GM12801 (cell line): ENCODE results near the gene CRIP1.

Experiments
- TF ChIP-seq, protein P1 (sequence below): IDR thresholded peaks from one replicate; pipeline ENCODE4 v1.5.1; 2011; ENCODE audit warnings: control low read depth; ENCODE audit not compliant: insufficient read length; ENCODE audit errors: extremely low read depth

CRIP1 gene

DNA sequence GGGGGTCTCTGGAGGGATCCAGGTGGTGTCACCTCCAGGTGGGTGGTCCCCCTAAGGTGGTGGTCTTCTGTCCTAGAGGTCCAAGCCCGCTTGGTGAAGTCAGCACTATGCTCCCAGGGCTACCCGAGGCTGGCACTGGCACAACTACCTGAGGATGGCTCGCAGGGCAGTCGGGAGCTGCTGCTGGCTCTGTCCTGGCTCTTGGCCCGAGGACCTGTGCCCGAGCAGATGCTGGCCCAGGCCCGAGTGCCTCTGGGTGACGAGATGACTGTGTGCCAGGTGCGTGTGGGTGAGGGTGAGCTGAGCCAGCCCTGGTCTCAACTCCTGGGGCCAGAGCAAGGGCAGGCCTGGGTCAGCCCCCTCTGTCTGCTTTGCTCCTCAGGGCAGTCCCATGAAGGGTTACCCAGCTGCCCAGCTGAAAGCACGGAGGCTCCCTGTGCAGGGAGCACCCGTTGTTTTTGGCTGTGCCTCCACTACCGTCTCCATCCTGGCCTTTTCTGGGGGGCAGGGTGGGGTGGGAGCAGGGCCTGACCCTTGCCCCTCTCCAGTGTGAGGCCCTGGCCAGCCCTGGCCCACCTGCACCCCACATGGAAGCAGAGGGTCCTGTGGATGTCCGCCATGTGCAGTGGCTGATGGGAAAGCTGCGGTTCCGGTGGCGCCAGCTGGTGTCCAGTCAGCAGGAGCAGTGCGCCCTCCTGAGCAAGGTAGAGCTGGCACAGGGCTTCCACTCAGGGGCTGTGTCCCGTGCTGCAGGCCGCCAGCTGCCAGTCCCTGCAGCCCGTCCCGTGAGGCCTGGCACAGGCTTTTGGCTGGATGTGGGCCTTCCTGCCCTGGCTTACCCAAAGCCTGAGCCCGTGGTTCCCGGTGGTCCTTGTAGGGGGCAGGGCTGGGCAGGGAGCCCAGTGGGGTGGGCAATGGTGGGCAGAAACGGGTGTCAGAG is 5.6 kb downstream of the CRIP1 start:
- TF ChIP-seq, protein P1, sequence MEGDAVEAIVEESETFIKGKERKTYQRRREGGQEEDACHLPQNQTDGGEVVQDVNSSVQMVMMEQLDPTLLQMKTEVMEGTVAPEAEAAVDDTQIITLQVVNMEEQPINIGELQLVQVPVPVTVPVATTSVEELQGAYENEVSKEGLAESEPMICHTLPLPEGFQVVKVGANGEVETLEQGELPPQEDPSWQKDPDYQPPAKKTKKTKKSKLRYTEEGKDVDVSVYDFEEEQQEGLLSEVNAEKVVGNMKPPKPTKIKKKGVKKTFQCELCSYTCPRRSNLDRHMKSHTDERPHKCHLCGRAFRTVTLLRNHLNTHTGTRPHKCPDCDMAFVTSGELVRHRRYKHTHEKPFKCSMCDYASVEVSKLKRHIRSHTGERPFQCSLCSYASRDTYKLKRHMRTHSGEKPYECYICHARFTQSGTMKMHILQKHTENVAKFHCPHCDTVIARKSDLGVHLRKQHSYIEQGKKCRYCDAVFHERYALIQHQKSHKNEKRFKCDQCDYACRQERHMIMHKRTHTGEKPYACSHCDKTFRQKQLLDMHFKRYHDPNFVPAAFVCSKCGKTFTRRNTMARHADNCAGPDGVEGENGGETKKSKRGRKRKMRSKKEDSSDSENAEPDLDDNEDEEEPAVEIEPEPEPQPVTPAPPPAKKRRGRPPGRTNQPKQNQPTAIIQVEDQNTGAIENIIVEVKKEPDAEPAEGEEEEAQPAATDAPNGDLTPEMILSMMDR, result no peak

DNA sequence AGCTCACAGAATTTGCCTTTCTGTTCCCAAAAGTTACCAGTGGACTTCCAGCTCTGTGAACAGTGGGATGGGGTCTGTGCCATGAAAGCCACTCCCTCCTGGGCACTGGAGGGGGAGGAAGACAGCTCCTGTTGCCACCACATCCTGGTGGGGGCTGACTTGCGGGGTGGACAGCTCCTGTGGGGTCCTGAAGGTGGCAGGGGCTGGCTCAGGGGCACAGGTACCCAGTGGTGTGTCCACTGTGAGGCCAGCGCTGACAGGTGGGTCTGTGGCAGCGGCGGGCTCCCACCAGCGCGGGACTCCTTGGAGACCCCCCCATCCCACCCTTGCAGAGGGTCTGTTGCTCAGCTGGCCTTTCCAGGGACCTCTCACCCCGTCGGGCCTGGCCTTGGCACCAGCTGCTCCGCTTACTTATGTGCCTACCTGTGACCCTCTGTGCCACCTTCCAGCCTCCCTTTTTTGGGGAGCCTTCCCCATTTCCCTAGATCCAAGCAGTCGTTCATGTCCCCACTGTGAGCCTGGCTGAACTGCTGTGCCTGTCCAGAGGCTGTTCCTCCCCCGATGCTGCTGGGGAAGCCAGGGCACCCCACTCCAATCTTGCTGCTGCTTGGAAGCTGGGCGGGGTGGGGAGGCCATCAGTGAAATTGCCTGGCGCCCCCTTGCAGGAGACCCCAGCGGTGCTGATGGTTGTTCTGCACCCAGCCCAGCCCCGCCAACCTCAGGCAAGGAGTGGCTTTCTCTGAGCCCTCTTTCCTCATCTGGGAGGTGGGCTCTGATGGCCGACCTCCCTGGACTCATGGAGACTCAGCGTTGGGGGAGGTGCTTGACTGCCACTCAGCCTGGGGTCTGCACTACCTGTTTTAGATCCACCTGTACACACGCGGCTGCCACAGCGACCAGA is 6.5 kb downstream of the CRIP1 start:
- TF ChIP-seq, protein P1, result no peak

DNA sequence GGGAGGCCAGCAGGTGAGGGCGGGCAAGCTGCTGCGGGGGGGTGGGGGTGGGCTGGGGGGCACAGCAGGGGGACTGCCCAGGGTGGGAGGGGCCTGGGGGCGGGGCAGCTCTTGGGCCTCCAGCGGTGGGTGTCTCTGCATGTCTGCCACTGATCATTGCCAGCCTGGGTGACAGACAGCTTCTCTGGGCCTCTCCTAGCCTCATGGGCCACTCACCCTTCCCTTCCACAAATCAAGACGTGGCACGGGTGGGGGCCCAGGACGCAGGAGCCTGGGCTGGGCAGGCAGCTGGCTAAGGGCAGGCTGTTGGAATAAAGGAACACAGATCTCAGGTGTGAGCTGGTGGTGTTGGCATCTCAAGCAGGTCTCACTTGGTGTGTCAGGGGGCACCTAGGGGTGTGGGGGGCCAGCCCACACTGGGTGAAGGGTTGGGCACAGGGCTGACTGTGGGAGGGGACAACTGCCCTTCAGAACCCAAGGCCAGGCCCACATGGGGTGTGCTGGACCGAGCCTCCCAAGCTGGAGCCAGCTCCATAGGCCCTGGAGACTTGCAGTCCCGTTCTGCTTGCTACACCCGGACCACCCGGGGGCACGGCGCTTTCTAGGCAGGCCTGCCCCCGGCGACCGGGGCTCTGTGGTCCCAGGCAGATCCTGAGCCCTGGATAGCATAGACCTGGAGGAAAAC is 7.4 kb downstream of the CRIP1 start:
- TF ChIP-seq, protein P1, result no peak

DNA sequence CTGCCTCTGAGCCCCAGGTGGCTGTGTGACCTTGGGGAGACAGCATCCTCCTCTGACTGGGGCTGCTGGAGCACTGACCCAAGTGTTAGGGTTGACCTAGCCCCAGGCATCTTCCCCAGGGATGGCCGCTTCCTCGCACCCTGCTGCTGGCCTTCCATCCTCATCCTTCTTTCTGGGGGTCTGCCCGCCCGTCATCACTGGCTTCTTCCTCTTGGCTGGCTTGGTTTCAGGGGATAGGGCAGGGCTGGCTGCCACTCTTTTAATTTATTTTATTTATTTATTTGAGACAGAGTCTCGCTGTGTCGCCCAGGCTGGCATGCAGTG is 7.9 kb downstream of the CRIP1 start:
- TF ChIP-seq, protein P1, result no peak

DNA sequence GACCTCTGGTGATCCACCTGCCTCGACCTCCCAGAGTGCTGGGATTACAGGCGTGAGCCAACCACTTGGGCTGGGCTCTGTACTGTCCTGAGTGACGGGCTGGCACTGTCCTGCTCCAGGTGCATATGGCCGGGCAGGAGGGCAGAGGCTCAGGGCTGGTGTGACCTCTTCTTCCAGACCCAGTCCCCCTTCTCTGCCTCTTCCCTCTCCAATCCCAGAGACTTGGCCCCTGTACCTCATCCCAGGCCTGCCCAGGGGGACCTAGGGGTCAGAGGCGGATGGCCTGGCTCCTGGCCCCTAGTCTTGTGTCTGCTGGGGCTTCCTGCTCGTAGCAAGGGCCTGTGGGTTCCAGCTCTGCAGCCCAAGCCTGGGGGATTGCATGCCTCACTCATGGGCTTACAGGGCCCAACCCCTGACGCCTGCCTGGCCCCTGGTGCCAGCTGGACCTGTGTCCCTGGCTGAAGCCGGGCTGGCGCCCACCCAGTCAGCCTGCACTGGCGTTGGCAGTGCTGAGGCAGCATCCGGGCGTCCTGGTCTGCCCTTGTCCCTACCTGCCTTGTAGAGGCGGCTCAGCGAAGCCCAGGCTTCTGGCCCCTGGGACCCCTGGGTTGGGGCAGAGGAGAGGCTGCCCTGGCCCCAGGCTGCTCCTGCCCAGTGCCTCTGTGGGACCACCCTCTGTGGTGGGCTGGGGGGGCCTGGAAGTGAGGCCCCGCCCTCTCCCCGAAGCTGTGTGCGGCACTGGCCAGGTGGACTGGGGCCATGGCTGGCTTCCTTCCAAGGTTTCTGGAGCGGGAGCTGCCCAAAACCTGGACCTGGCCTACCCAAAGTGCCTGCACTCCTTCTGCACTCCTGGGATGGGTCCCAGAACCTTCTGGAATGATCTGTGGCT is 8.7 kb downstream of the CRIP1 start:
- TF ChIP-seq, protein P1, result no peak

DNA sequence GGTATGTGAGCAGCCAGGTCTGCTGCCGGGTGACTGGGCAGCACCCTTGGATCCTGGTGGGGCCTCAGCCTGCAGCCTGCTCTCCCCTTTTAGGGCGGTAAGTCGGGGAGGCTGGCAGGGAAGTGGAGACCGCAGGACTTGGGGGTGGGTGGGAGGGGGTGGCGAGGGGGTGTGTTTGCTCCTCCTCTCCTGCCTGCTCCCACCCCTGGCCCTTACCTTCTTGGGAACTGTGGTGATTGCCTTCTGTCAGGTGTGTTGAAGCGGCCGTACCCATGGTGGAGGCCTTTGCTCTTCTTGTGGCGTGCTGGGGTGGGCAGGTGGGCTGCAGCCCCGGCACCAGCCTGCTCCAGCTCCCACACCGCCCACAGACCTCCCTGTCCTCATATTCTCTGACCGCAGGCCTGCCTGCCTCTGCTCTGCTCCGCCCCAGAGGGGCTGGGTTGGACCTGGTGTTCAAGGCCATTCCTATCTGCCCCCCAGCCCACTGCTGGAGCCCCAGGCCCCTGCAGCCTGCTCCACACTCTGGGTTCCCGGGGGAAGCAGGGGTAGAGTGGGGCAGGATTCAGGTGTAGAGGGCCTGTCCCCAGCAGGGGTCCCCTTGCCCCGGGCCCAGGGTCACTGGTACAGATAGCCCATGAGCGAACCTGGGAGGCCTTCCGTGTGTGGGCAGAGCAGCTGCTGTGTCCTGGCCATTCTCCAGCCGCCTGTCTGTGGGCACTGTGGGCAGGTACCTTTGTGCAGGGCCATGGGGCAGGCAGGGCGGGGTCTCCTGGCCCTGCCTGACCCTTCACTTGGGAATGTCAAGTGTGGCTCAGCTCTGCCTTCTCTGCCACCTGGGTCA is 9.5 kb downstream of the CRIP1 start:
- TF ChIP-seq, protein P1, result no peak
